HEK293T (cell line): ENCODE results near the gene ZNF789.

ENCODE experiments used
- CTBP1 ChIP-seq: fragments of 450-650 bp; IDR thresholded peaks from 2 replicates; pipeline ENCODE4 v1.6.1; 2016; ENCODE audit warnings: borderline replicate concordance
- ELF4 ChIP-seq: fragments of 450-650 bp; IDR thresholded peaks from 2 replicates; pipeline ENCODE4 v1.6.1; 2017; ENCODE audit warnings: antibody characterized with exemption
- FOXK2 ChIP-seq: fragments of 450-650 bp; IDR thresholded peaks from 2 replicates; pipeline ENCODE4 v1.6.1; 2016; ENCODE audit warnings: mild to moderate bottlenecking
- FOXM1 ChIP-seq: fragments of 450-650 bp; IDR thresholded peaks from 2 replicates; pipeline ENCODE4 v1.6.1; 2017; ENCODE audit warnings: mild to moderate bottlenecking, borderline replicate concordance
- LEF1 ChIP-seq: fragments of 450-650 bp; IDR thresholded peaks from 2 replicates; pipeline ENCODE4 v1.6.1; 2017; ENCODE audit warnings: mild to moderate bottlenecking, borderline replicate concordance
- SP1 ChIP-seq: fragments of 450-650 bp; IDR thresholded peaks from 2 replicates; pipeline ENCODE4 v1.6.1; 2017
- SUZ12 ChIP-seq: fragments of 450-650 bp; IDR thresholded peaks from 2 replicates; pipeline ENCODE4 v1.6.1; 2016; ENCODE audit warnings: mild to moderate bottlenecking
- TARDBP ChIP-seq: fragments of 450-650 bp; IDR thresholded peaks from 2 replicates; pipeline ENCODE4 v1.6.1; 2016

- TF ChIP-seq CTBP1 (no peak), LEF1 (no peak), TARDBP (no peak), FOXM1 (no peak), SP1 (no peak), FOXK2 (no peak), SUZ12 (no peak), ELF4 (no peak)
These were observed 23.4 kb upstream of the ZNF789 start for GRCh38 chr7:99449326-99449725.
